Fibroblast of the aortic adventitia (primary cell): ENCODE results near the gene SERPINA1. TPM values are rescaled to one million over a fixed set of nuclear protein-coding genes. Genes with fewer than 3 reads are reported as not detected.

Experiments used
- DNase-seq: peaks from one replicate; pipeline ENCODE4 v3.0.0-alpha.2; 2010; ENCODE audit warnings: low read depth
- H3K4me3 ChIP-seq: 2 replicates; pipeline ENCODE4 v1.5.1; 2011; ENCODE audit warnings: low read depth, mild to moderate bottlenecking, control low read depth, low read length, moderate library complexity
- CTCF ChIP-seq: IDR thresholded peaks from 2 replicates; pipeline ENCODE4 v1.5.1; 2011; ENCODE audit warnings: mild to moderate bottlenecking, low read length, control low read depth, inconsistent platforms; ENCODE audit not compliant: insufficient read depth
- total RNA-seq: library from RNA; depleted of rRNA; stranded (reverse); fragments of >200 nt; gene quantifications from 2 replicates; pipeline ENCODE4 v1.2.3, GENCODE V29; 2012; ENCODE audit warnings: low replicate concordance

Gene SERPINA1
- total RNA-seq, 1 donor, result not detected

GRCh38 chr14:94330432-94330831 is 58.0 kb downstream of the SERPINA1 start:
- no peak for TF ChIP-seq CTCF
- H3K4me3 ChIP-seq, result no peak overlapping the region
- no peak for DNase-seq

- no peak for DNase-seq
- H3K4me3 ChIP-seq, result no peak overlapping the region
- TF ChIP-seq CTCF, result no peak
Observed at GRCh38 chr14:94329857-94330256, 58.5 kb downstream of the SERPINA1 start.

GRCh38 chr14:94328196-94328595 is 60.2 kb downstream of the SERPINA1 start:
- no peak overlapping the region for H3K4me3 ChIP-seq
- no peak for TF ChIP-seq CTCF
- DNase-seq, result peak; percentile 42

Other genes starting within 250 kb of the SERPINA1 start
- gene PPP4R4, start 214.3 kb downstream of the SERPINA1 start, total RNA-seq, result 0.98 and 7.0 TPM in 2 replicates
- not detected in 2 replicates for gene SERPINA10, start 95.3 kb downstream of the SERPINA1 start, total RNA-seq
- gene SERPINA6, start 65.3 kb downstream of the SERPINA1 start, total RNA-seq, result not detected in 2 replicates
- gene SERPINA2, start 21.9 kb downstream of the SERPINA1 start, total RNA-seq, result not detected in 2 replicates
- gene SERPINA11, start 64.2 kb upstream of the SERPINA1 start, total RNA-seq, result not detected in 2 replicates
- not detected in 2 replicates for gene SERPINA9, start 87.6 kb upstream of the SERPINA1 start, total RNA-seq
- gene SERPINA12, start 120.9 kb upstream of the SERPINA1 start, total RNA-seq, result not detected in 2 replicates
- not detected in 2 replicates for gene SERPINA4, start 172.8 kb upstream of the SERPINA1 start, total RNA-seq
- gene SERPINA5, start 192.8 kb upstream of the SERPINA1 start, total RNA-seq, result 0.09 TPM in 1 of 2 replicates, not detected in the other
- gene SERPINA3, start 223.8 kb upstream of the SERPINA1 start, total RNA-seq, result 5.3 and 13.6 TPM in 2 replicates